Endodermal cell (in vitro differentiated cells): Measurements from ENCODE around the gene OR52M1. TPM values are rescaled to one million over a fixed set of nuclear protein-coding genes. Genes with fewer than 3 reads are reported as not detected.

Experiments used
- DNase-seq: peaks from one replicate; pipeline ENCODE4 v3.0.0-alpha.2; 2017
- H3K27ac ChIP-seq: 2 replicates; pipeline ENCODE4 v1.5.1; 2013; ENCODE audit warnings: mild to moderate bottlenecking, low read depth, low read length, moderate library complexity
- H3K27me3 ChIP-seq: 2 replicates; pipeline ENCODE4 v1.6.1; 2013; ENCODE audit warnings: mild to moderate bottlenecking, low read length, moderate library complexity; ENCODE audit not compliant: insufficient read depth, control insufficient read depth, poor library complexity, severe bottlenecking
- H3K36me3 ChIP-seq: 2 replicates; pipeline ENCODE4 v1.7.0; 2013; ENCODE audit warnings: mild to moderate bottlenecking, low read length, moderate library complexity; ENCODE audit not compliant: control insufficient read depth, insufficient read depth
- H3K4me1 ChIP-seq: one replicate; pipeline ENCODE4 v1.7.0; 2013; ENCODE audit warnings: low read length; ENCODE audit not compliant: control insufficient read depth, insufficient read depth
- H3K4me3 ChIP-seq: 2 replicates; pipeline ENCODE4 v1.5.1; 2013; ENCODE audit warnings: mild to moderate bottlenecking, low read length, moderate library complexity
- H3K9ac ChIP-seq: 2 replicates; pipeline ENCODE4 v1.6.1; 2013; ENCODE audit warnings: mild to moderate bottlenecking, low read length, moderate library complexity; ENCODE audit not compliant: poor library complexity, severe bottlenecking; ENCODE audit errors: extremely low read depth
- H3K9me3 ChIP-seq: 2 replicates; pipeline ENCODE4 v1.6.1; 2013; ENCODE audit warnings: mild to moderate bottlenecking, low read length, moderate library complexity; ENCODE audit not compliant: control insufficient read depth
- H3K27ac Mint-ChIP-seq: 2 replicates; pipeline ENCODE4 v1.8.0; 2020; ENCODE audit warnings: mixed read lengths
- H3K27me3 Mint-ChIP-seq: 2 replicates; pipeline ENCODE4 v1.8.0; 2021; ENCODE audit warnings: mild to moderate bottlenecking, mixed read lengths; ENCODE audit not compliant: insufficient read depth
- H3K36me3 Mint-ChIP-seq: 2 replicates; pipeline ENCODE4 v1.8.0; 2020; ENCODE audit warnings: low read depth, mixed read lengths
- H3K4me1 Mint-ChIP-seq: 2 replicates; pipeline ENCODE4 v1.8.0; 2020; ENCODE audit warnings: mixed read lengths
- H3K4me3 Mint-ChIP-seq: 2 replicates; pipeline ENCODE4 v1.8.0; 2020; ENCODE audit warnings: mild to moderate bottlenecking, moderate library complexity, mixed read lengths
- H3K9me3 Mint-ChIP-seq: 2 replicates; pipeline ENCODE4 v1.8.0; 2020; ENCODE audit warnings: mild to moderate bottlenecking, mixed read lengths
- CTCF ChIP-seq: fragments of 200-600 bp; sonication (generic); conservative IDR thresholded peaks from 2 replicates; pipeline ENCODE4 v1.5.0; 2021; ENCODE audit warnings: antibody characterized with exemption, mild to moderate bottlenecking
- WGBS, 2 experiments: methylation state at CpG; one replicate each; pipeline versions ENCODE4 v1.1.5 to v1.1.7; 2013; ENCODE audit warnings: missing lambda C conversion rate in 2 of 2, mixed read lengths in 1 of 2; ENCODE audit not compliant: insufficient coverage in 1 of 2, insufficient read length in 1 of 2; 5-methylcytosine and 5-hydroxymethylcytosine counted together
- total RNA-seq, 2 donors: library from RNA; stranded (reverse); fragmentation: NEBNext Ultra II Directional in 1 of 2; extraction: Animal tissue kit (Norgen Biotek cat#: 25700) in 1 of 2; gene quantifications; 2 replicates in 1 of 2; 3 replicates in 1 of 2; pipeline ENCODE4 v1.2.1, GENCODE V29; 2021

Gene OR52M1
- total RNA-seq, 2 donors from 2014 or later: not detected

GRCh38 chr11:4580124-4580523 lies 35.1 kb downstream of the OR52M1 start:
- Mint-ChIP-seq H3K27ac (no peak overlapping the region), H3K4me1 (peaks cover 15% of the 10 kb centered on the region), H3K27me3 (peaks cover 2% of the 10 kb centered on the region), H3K9me3 (no peaks in the 10 kb centered on the region), H3K36me3 (no peaks in the 10 kb centered on the region), H3K4me3 (no peak overlapping the region)
- WGBS, 2 experiments: 92% methylated on average over 1 of the region's 1 CpG; no CpG with 5 or more reads in 1 of the 2 experiments
- Histone ChIP-seq H3K36me3 (no peaks in the 10 kb centered on the region), H3K4me3 (no peak overlapping the region), H3K9ac (no peak overlapping the region), H3K27me3 (peaks cover 10% of the 10 kb centered on the region), H3K9me3 (no peaks in the 10 kb centered on the region), H3K4me1 (no peaks in the 10 kb centered on the region), H3K27ac (no peak overlapping the region)
- DNase-seq: no peak
- TF ChIP-seq CTCF: no peak

DNA sequence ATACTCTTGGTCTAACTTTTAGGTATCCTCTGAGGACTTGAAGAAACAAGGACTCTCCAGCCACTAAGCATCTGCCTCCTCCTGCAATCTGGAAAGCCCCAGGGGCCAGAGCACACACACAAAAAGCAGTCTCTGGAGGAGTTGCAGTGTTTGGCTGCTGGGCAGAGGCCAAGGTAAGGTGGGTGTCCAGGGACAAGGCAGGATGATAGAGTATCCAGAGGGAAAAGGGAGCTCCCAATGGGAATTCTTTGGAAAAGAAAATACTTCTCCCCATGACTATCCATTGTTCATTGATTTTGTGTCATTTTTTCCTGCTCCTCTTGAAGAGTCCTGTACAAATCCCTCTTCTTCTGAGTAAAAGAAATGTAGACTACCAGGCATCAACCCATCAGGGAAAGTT lies 36.5 kb downstream of the OR52M1 start, which contains the start of gene OR52I2:
Gene OR52I2 (plus strand): TSS at position 301 of the 400 bp plus-strand sequence.
- no peaks in the 10 kb centered on the region for H3K9me3 ChIP-seq
- Mint-ChIP-seq H3K4me3 (no peak within 1 kb of the TSS), H3K27me3 (peaks cover 7% of the 10 kb centered on the region), H3K4me1 (peaks cover 11% of the 10 kb centered on the region), H3K9me3 (no peaks in the 10 kb centered on the region), H3K36me3 (no peaks in the 10 kb centered on the region), H3K27ac (no peak within 1 kb of the TSS)
- H3K9ac ChIP-seq: no peak within 1 kb of the TSS
- TF ChIP-seq CTCF: no peak
- DNase-seq: no peak
- H3K27ac ChIP-seq: no peak within 1 kb of the TSS
- no peak within 1 kb of the TSS for H3K4me3 ChIP-seq
- H3K4me1 ChIP-seq: no peaks in the 10 kb centered on the region
- H3K36me3 ChIP-seq: no peaks in the 10 kb centered on the region
- peaks cover 17% of the 10 kb centered on the region for H3K27me3 ChIP-seq

- 84 to 95% methylated on average over 3 of the region's 3 CpGs for WGBS, 2 experiments
- no peaks in the 10 kb centered on the region for H3K36me3 ChIP-seq
Observed at GRCh38 chr11:4589017-4589416, 44.0 kb downstream of the OR52M1 start.

More at GRCh38 chr11:4589017-4589416, 44.0 kb downstream of the OR52M1 start:
- H3K36me3 Mint-ChIP-seq: no peaks in the 10 kb centered on the region
- H3K9me3 Mint-ChIP-seq: no peaks in the 10 kb centered on the region
- DNase-seq: no peak
- H3K27me3 Mint-ChIP-seq: peaks cover 13% of the 10 kb centered on the region
- no peak overlapping the region for H3K9ac ChIP-seq
- H3K4me1 ChIP-seq: no peaks in the 10 kb centered on the region
- no peak overlapping the region for H3K27ac ChIP-seq
- H3K27me3 ChIP-seq: peaks cover 16% of the 10 kb centered on the region
- H3K4me3 ChIP-seq: no peak overlapping the region
- no peaks in the 10 kb centered on the region for H3K4me1 Mint-ChIP-seq
- H3K4me3 Mint-ChIP-seq: no peak overlapping the region
- no peak overlapping the region for H3K27ac Mint-ChIP-seq
- H3K9me3 ChIP-seq: no peaks in the 10 kb centered on the region
- TF ChIP-seq CTCF: no peak
